CD1c-positive myeloid dendritic cell (primary cell): Measurements from ENCODE around the gene RIOK3.
"Not testable (repeated sequence)": the region's sequence is repeated elsewhere in the genome, so short reads cannot be mapped to it uniquely, and the experiment has no call there.

Experiments
- DNase-seq: peaks from one replicate; pipeline ENCODE4 v3.0.0-alpha.2; 2016; ENCODE audit errors: extremely low spot score

The RIOK3 gene

DNA sequence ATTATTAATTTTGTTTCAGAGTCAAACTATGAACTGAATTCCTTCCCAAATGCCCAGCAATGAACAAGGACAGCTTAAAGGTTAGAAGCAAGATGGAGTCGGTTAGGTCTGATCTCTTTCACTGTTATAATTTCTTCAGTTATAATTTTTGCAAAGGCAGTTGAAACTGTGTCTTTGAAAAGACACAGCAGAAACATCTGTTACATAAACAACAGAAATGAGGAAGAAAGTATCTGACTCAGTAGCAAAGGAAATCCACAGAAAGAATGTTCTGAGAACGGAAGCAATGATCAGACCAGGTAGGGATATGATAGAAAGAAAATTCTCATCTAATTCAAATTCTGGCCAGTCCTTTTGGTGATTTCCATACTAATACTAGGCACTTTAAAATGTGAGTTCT, 45.0 kb downstream of the RIOK3 start:
- DNase-seq = peak; percentile 29

GRCh38 chr18:23498877-23499276, 45.8 kb downstream of the RIOK3 start:
- DNase-seq = peak; percentile 73

DNA sequence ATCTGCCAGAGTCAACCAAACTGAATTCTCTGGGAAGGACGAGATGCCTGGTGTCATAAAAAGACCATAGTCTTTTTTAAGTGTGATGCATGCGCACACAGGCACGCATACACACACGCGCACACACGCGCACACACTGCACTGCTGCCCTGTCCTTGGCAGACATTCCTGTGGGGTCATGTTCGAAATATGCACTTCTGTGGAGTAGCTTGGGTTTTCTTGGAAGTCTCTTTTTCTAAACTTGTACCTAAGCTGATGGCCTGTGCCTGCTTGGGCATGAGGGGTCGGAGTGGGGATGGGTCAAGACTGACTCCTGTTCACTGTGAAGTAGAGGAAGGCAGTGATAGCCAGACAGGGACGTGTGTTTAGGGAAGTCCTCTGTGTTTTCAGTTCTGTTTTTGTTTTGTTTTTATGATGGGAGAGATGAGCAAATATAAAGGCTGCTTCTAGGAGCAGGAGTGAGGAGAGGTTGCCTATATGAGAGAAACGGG, 46.2 kb downstream of the RIOK3 start:
- peak; percentile 67 for DNase-seq

- no peak for DNase-seq
Measured at GRCh38 chr18:23501626-23502025, 48.5 kb downstream of the RIOK3 start.

DNA sequence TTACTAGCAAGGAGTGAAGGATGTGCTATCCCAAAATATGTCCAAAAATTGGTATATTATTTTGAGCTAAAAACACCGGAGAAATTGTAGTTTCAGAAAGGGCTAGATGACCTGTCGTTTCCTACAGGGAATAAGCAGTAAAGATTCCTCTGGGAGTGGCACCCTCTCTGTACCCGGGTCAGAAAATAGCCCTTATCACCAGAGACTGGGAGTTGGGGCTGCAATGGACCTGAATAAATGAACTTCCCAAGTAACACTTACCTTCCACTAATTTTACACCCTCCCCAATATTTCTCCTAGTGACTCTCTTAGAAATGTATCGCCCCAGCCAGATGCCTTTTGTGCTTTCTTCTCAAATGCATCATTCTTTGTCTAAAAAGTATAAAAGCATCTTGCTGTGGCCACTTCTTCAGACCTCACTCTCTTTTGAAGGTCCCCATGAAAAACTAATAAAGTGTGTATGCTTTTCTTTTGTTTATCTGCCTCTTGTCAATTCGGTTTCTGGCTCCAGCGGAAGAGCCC, 49.5 kb downstream of the RIOK3 start:
- DNase-seq = no peak

- DNase-seq = peak; percentile 98
Measured at GRCh38 chr18:23503038-23503962, 50.2 kb downstream of the RIOK3 start, which contains the start of gene RMC1. RMC1 (plus strand) TSS chr18:23503511; CDS start chr18:23503619, 108 bp downstream.

DNA sequence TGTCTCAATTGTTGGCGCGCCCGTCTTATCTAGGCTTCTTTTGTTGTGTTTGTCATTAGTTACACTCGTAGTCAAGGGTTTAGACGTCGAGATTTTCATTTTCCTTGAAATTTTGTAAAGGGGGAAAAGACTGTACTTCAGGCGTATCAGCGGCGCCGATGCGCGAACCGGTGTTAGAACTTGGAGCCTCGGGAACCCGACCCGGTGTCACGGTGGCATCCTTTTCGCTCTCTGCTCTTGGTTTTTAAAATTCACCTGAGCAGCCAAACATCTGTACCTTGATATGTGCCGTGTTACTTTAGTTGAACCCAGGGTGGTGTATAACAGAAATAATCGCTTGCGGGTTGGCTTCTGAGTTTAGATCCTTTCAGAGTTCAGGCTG, 50.9 kb downstream of the RIOK3 start:
- no peak for DNase-seq

GRCh38 chr18:23504720-23505119, 51.6 kb downstream of the RIOK3 start:
- DNase-seq = no peak

GRCh38 chr18:23506393-23506792, 53.3 kb downstream of the RIOK3 start:
- no peak for DNase-seq

- not testable (repeated sequence) for DNase-seq
Measured at GRCh38 chr18:23510923-23511322, 57.8 kb downstream of the RIOK3 start.

DNA sequence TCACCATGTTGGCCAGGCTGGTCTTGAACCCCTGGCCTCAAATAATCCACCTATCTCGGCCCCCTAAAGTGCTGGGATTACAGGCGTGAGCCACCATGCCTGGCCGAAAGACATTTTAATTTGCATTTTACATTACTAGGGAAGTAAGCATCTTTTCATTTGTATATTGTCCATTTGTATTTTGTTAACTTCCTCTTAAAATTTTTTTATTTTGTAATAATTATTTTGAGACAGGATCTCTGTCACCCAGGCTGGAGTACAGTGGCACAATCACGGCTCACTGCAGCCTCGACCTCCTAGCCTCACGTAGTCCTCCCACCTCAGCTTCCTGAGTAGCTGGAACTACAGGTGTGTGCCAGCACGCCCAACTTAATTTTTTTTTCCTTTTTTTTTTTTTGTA, 59.1 kb downstream of the RIOK3 start:
- not testable (repeated sequence) for DNase-seq

DNA sequence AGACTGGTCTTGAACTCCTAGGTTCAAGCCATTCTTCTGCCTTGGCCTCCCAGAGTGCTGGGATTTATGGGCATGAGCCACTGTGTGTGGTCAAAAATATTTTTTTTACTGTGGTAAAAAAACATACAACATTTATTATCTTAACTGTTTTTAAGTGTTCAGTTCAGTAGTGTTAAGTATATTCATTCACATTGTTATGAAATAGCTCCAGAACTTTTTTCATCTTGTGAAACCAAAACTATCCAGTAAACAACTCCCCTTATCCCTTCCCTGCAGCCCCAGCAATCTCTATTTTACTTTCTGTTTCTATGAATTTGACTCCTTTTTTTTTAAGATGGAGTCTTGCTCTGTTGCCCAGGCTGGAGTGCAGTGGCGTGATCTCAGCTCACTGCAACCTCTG, 59.6 kb downstream of the RIOK3 start:
- no peak for DNase-seq

DNA sequence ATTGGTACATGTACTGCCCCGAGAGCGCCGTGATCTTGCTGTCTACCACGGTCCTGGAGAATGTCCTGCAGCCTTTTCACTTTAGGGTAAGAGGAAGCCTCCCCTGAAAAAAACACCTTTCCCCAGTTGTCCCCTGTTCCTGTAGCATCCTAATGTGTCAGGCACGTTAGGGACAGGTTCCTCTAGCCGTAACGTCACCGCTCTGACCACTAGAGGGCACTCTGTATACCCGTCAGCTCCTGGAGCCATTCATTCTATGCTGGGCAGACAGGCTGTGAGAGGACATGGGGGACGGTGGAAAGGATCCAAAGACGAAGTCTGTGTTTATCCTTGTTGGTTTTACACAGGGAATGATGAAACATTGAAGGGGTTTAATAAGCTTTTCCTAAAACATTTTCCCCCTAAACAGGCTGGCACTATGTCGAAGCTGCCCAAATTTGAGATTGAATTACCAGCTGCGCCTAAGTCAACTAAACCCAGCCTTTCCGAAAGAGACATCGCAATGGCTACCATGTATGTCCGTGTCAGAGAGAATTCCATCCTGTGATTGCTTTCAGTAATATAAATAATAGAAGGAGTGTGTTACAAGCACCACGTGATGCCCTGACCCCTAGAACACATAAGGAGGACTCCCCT, 62.9 kb downstream of the RIOK3 start:
- DNase-seq = peak; percentile 86

DNA sequence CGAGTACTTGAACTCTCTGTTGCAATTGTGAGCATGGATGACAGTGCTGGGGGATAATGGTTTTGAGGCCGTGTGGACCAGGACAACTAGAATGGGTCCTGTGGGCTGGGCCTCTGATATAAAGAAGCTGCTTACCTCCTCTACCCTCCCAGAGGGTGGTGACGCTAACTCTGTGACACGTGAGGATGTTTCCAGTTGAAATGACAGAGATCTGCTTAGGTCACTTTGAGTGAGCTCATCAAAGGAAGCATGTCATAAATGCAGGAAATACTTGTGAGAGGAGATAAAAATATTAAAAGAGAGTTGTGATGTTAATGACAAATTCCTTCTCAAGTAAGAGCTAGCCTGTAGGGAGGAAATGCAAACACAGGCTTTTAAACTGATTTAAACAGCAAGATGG, 66.6 kb downstream of the RIOK3 start:
- peak; percentile 42 for DNase-seq

GRCh38 chr18:23521271-23521670, 68.2 kb downstream of the RIOK3 start:
- DNase-seq = no peak

- DNase-seq = no peak
Measured at GRCh38 chr18:23521907-23522306, 68.8 kb downstream of the RIOK3 start.

GRCh38 chr18:23523429-23524212, 70.5 kb downstream of the RIOK3 start:
- DNase-seq = peak; percentile 84

- no peak for DNase-seq
Measured at GRCh38 chr18:23524213-23524707, 71.2 kb downstream of the RIOK3 start.

DNA sequence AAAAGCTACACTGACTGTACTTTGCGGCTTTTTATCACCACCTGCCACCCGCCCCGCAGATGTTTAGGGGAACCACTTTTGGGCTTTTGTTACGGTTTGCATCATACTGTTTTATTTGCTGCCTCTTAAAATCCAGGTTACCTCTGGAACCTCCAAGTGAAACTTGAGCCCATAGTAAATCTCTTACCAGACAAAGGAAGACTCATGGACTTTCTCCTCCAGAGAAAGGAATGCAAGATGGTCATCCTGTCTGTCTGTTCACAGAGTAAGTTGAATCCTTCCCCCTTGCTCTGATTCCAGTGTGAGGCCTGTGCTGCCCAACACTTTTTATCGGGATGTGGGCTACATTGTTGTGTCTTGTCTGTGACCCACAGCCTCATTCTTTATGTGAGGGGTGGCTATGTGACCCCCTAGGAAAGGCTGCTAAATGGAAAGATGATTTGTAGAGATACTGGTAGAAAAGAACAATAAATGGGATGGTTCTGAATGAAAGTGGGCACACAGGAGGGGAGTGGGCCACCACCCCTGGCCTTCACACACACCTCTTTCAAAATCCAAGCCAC, 73.5 kb downstream of the RIOK3 start:
- no peak for DNase-seq

DNA sequence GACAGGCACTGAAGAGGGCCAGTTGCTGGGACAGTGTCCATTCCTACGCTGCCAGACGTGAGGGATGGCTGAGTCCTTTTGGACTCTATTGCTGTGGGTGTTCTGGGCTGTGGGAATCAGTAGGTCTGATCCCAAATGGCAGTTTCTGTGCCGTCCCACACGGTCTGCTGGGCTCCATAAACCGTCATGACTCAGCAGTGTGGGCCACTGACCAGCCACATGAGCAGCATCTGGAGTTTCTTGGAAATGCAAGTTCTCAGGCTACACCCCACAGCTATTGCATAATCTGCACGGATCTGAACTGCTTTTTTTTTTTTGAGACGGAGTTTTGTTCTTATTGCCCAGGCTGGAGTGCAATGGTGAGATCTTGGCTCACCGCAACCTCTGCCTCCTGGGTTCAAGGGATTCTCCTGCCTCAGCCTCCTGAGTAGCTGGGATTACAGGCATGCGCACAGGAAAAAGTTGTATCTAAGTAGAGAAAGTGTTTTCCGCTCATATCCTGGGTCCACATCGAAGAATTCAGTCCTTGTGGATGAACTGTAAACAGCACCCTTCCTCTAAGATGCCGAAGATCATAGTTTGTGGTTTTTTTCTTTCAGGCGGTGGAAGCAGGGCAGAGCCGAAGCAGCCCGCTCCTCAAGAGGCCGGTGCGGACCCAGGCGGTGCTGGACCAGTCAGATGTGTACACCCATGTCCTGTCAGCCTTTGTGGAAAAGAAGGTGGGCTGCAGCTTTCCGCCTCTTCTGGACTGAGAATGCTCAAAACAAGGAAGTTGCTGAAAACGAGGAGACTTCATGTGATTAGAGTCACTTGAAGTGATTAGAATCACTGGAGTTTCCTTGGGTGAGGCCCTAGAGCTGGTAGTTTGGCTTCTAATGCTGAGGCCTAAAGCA, 75.7 kb downstream of the RIOK3 start:
- DNase-seq = peak; percentile 93
